Vagina (tissue), 2 donors: ENCODE results near the gene ZNF622. TPM values are rescaled to one million over a fixed set of nuclear protein-coding genes. Genes with fewer than 3 reads are reported as not detected.

Experiments
- DNase-seq, 2 donors: peaks; one replicate each; pipeline ENCODE4 v3.0.0-alpha.2; 2017; ENCODE audit errors: extremely low spot score in 2 of 2
- H3K27ac ChIP-seq: fragments of 200-600 bp; sonication (generic); one replicate; pipeline ENCODE4 v1.5.1; 2019
- H3K27me3 ChIP-seq: fragments of 200-600 bp; sonication (generic); one replicate; pipeline ENCODE4 v1.5.1; 2019
- H3K36me3 ChIP-seq, 2 donors: fragments of 200-600 bp; sonication (generic); one replicate each; pipeline ENCODE4 v1.5.1; 2017 to 2019
- H3K4me1 ChIP-seq: fragments of 200-600 bp; sonication (generic); one replicate; pipeline ENCODE4 v1.5.1; 2019
- H3K4me3 ChIP-seq, 2 donors: fragments of 200-600 bp; sonication (generic); 1 replicate in 1 of 2; 2 replicates in 1 of 2; pipeline ENCODE4 v1.5.1; 2016 to 2019
- H3K9me3 ChIP-seq: fragments of 200-600 bp; sonication (generic); one replicate; pipeline ENCODE4 v1.5.1; 2019
- POLR2A ChIP-seq, 2 donors: fragments of 450-650 bp; IDR thresholded peaks; one replicate each; pipeline ENCODE4 v1.6.1; 2017; ENCODE audit warnings: antibody characterized with exemption in 2 of 2, mild to moderate bottlenecking in 2 of 2, moderate library complexity in 2 of 2
- POLR2AphosphoS5 ChIP-seq, 2 donors: sonication (generic); formaldehyde crosslinking; IDR thresholded peaks; one replicate each; pipeline ENCODE4 v1.9.0; 2017; ENCODE audit warnings: antibody characterized with exemption in 2 of 2, mild to moderate bottlenecking in 2 of 2, low read depth in 1 of 2; ENCODE audit not compliant: insufficient read depth in 1 of 2
- intact Hi-C: fragments of 100-400 bp; cut with DNase I; formaldehyde crosslinking; loops from one replicate; pipeline ENCODE4 v1.15.1; 2023
- total RNA-seq: library from RNA; depleted of rRNA; stranded (reverse); fragments of >200 nt; gene quantifications from one replicate; pipeline ENCODE4 v1.2.3, GENCODE V29; 2016
- TF ChIP-seq, protein P1 (sequence below), 3 experiments: fragments of 450-650 bp in 2 of 3; fragments of 200-600 bp in 1 of 3; sonication (generic) in 1 of 3; IDR thresholded peaks; one replicate each; pipeline ENCODE4 v1.5.1; 2017 to 2019; ENCODE audit warnings: antibody characterized with exemption in 3 of 3, mild to moderate bottlenecking in 2 of 3, moderate library complexity in 2 of 3

ZNF622 gene
- total RNA-seq, 1 donor from 2014 or later = 19.4 TPM

DNA sequence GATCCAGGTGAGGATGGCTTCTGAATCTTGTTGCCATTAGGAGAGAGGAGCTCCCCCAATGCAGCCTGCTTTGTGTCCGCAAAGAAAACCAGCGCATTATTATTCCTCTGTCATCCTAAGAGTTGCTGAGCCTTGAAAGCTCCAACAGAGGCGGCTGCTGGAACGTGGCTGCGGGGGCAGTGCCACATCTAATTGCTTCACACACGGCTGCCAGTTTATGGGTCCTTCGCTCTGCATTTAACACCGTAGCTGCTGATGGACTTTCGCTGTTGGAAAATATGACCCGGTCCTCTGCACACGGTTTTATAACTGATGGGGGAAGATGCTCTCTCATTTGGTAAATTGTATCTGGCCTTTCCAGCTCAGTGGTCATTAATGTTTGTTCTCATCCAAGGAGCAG, 38.0 kb downstream of the ZNF622 start:
- TF ChIP-seq, protein P1, sequence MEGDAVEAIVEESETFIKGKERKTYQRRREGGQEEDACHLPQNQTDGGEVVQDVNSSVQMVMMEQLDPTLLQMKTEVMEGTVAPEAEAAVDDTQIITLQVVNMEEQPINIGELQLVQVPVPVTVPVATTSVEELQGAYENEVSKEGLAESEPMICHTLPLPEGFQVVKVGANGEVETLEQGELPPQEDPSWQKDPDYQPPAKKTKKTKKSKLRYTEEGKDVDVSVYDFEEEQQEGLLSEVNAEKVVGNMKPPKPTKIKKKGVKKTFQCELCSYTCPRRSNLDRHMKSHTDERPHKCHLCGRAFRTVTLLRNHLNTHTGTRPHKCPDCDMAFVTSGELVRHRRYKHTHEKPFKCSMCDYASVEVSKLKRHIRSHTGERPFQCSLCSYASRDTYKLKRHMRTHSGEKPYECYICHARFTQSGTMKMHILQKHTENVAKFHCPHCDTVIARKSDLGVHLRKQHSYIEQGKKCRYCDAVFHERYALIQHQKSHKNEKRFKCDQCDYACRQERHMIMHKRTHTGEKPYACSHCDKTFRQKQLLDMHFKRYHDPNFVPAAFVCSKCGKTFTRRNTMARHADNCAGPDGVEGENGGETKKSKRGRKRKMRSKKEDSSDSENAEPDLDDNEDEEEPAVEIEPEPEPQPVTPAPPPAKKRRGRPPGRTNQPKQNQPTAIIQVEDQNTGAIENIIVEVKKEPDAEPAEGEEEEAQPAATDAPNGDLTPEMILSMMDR (IDR thresholded peaks at IDR 0.05) = no peak
- no peak for TF ChIP-seq POLR2AphosphoS5 (IDR thresholded peaks at IDR 0.05; ENCODE audit: insufficient read depth in 1 of 2, low read depth in 1 of 2)
- no peak for TF ChIP-seq POLR2A (IDR thresholded peaks at IDR 0.05)
- no peak overlapping the region for H3K4me3 ChIP-seq
- H3K27me3 ChIP-seq = no peaks in the 10 kb centered on the region
- DNase-seq = no peak
- H3K36me3 ChIP-seq = no peaks in the 10 kb centered on the region
- intact Hi-C loops = no loop called here
- H3K9me3 ChIP-seq = no peaks in the 10 kb centered on the region
- H3K4me1 ChIP-seq = no peaks in the 10 kb centered on the region
- no peak overlapping the region for H3K27ac ChIP-seq

DNA sequence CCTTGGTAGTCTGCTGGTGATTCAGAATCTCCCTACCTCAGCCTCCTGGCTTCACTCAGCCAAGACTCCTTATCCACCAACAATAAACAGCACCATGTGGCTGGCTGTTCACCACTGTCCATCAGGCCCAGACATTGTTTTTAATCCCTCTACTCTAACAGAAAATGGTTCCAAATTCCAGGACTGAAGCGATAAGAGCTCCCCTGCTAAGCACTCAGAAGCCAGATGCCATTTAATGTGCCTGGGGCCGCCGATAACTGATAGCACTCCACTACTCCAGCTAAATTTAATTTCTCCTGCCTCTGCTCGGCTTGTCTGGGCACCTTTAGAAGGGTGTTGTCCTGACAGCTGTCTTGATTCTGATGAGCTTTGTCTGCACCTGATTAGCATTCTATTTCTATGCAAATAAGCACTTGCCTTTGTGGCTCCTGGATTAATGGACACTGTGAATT, 47.1 kb downstream of the ZNF622 start:
- intact Hi-C loops = no loop called here
- Histone ChIP-seq H3K27ac (no peak overlapping the region), H3K4me3 (no peak overlapping the region), H3K9me3 (no peaks in the 10 kb centered on the region), H3K27me3 (no peaks in the 10 kb centered on the region), H3K36me3 (no peaks in the 10 kb centered on the region), H3K4me1 (no peaks in the 10 kb centered on the region)
- DNase-seq = no peak
- TF ChIP-seq POLR2AphosphoS5 (IDR thresholded peaks at IDR 0.05; ENCODE audit: insufficient read depth in 1 of 2, low read depth in 1 of 2) = no peak
- TF ChIP-seq POLR2A (IDR thresholded peaks at IDR 0.05) = no peak
- TF ChIP-seq, protein P1 (IDR thresholded peaks at IDR 0.05) = no peak

DNA sequence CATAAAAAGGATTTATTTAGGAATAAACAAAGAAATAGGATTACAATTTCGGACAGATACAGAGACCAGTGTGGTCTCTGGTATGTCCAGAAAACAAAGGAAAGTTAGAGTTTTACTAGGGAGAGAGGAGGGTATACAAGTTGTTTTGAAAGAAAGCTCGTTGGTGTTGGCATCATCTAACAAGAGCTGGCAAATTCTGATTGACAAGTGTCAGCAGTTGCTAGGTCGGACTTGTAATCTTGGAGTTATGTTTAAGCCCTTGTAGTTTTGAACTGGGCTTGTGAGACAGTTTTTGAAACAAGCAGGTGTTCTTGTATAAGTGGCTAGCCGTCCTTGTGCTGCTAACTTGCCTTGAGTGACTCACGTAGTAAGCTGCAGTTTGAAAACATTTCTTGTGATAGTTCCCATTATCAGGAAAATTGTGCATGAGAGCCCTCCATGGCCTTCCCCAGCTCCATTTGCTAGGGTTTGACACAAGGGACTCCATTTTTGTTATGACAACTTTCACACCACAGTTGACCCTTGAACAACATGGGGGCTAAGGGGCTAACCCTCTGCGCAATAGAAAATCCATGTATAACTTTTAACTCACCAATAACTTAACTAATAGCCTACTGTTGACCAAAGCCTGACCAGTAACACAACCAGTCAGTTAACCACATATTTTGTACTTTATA, 48.1 kb downstream of the ZNF622 start:
- H3K27ac ChIP-seq = no peak overlapping the region
- DNase-seq = no peak
- no peaks in the 10 kb centered on the region for H3K9me3 ChIP-seq

DNA sequence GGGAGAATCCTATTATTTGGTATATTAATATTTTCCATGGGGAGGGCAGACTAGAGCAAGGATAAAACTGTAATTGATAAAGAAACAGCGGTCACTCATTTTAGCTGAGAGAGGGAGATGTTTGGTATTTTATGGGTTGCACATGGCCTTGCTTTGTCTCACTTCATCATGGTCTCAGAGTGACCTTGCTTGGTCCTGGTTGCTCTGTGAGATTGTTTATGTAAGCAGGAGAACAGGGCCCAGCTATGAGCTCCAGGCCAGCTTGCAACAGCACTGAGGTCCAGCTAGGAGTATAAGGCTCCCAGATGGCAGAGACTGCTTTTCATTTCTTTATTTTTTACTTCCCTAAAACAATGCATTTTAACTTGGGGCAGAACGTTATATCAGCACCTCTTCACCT, 50.7 kb downstream of the ZNF622 start:
- TF ChIP-seq POLR2A (IDR thresholded peaks at IDR 0.05) (no peak), POLR2AphosphoS5 (IDR thresholded peaks at IDR 0.05; ENCODE audit: insufficient read depth in 1 of 2, low read depth in 1 of 2) (no peak)
- TF ChIP-seq, protein P1 (IDR thresholded peaks at IDR 0.05) = no peak
- no peaks in the 10 kb centered on the region for H3K27me3 ChIP-seq
- H3K36me3 ChIP-seq = no peaks in the 10 kb centered on the region
- no peak overlapping the region for H3K4me3 ChIP-seq
- no peak overlapping the region for H3K27ac ChIP-seq
- intact Hi-C loops = no loop called here
- no peaks in the 10 kb centered on the region for H3K4me1 ChIP-seq
- no peaks in the 10 kb centered on the region for H3K9me3 ChIP-seq
- DNase-seq = no peak

More for the DNA sequence above, 48.1 kb downstream of the ZNF622 start:
- Histone ChIP-seq H3K27me3 (no peaks in the 10 kb centered on the region), H3K36me3 (no peaks in the 10 kb centered on the region), H3K4me3 (no peak overlapping the region), H3K4me1 (no peaks in the 10 kb centered on the region)
- no peak for TF ChIP-seq POLR2A (IDR thresholded peaks at IDR 0.05)
- TF ChIP-seq, protein P1 (IDR thresholded peaks at IDR 0.05) = no peak
- no peak for TF ChIP-seq POLR2AphosphoS5 (IDR thresholded peaks at IDR 0.05; ENCODE audit: insufficient read depth in 1 of 2, low read depth in 1 of 2)
- intact Hi-C loops = no loop called here

DNA sequence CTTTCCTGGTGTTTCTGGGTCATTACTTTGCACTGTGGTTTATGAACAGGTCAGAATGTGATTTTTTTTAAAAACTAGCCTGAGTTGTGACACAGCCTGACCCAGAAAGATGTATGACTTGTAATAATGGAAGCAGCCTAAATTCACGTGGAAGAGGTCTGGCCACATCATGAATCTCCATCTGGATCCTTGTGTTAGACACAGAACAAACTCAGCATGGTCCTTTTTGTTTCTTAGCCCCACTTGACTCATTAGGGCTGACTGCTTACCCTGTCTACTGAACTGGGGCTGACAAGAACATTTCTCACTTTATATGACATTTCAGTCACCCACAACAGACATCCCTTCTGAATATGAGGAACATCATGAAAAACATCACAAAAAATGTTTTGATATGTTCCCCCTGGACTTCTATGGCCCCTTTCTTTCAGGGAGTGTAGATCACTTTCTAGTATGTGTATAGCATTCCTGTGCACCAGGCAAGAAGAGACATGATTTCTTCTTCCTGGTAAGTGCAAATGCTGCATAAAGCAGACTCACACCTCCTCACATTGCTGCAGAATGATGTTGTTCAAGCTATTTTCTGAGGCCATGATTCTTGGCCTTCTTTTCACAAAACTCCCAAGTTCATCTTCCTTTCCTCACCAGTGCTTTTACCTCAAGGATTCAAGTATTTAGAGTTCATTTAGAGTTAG, 52.3 kb downstream of the ZNF622 start:
- Histone ChIP-seq H3K27me3 (no peaks in the 10 kb centered on the region), H3K36me3 (no peaks in the 10 kb centered on the region), H3K4me1 (no peaks in the 10 kb centered on the region), H3K4me3 (no peak overlapping the region), H3K9me3 (no peaks in the 10 kb centered on the region), H3K27ac (no peak overlapping the region)
- DNase-seq = no peak
- intact Hi-C loops = no loop called here
- TF ChIP-seq POLR2AphosphoS5 (IDR thresholded peaks at IDR 0.05; ENCODE audit: insufficient read depth in 1 of 2, low read depth in 1 of 2) (no peak), POLR2A (IDR thresholded peaks at IDR 0.05) (no peak)
- TF ChIP-seq, protein P1 (IDR thresholded peaks at IDR 0.05) = no peak
